K562 (cell line): Measurements from ENCODE around the gene FARP1.

Source experiments
- EP300 ChIP-seq: IDR thresholded peaks from 2 replicates; pipeline ENCODE4 v1.6.1; 2012; ENCODE audit warnings: low read length, improper control_type of control experiment
- EZH2 ChIP-seq: IDR thresholded peaks from 2 replicates; pipeline ENCODE4 v1.6.1; 2012; ENCODE audit warnings: low read depth, mild to moderate bottlenecking, inconsistent platforms, low read length, borderline replicate concordance
- HDAC2 ChIP-seq: fragments of 450-650 bp; IDR thresholded peaks from 2 replicates; pipeline ENCODE4 v1.6.1; 2016; ENCODE audit warnings: mild to moderate bottlenecking
- HIVEP1 ChIP-seq: fragments of 250-450 bp; sonication (Bioruptor Pico); IDR thresholded peaks from 2 replicates; pipeline ENCODE4 v1.4.0; 2020; ENCODE audit warnings: mild to moderate bottlenecking
- MYNN ChIP-seq, 2 experiments: sonication (generic); formaldehyde crosslinking in 1 of 2; IDR thresholded peaks; 2 replicates each; pipeline versions ENCODE4 v1.5.0 to v1.6.1; 2016 to 2020; ENCODE audit warnings: antibody characterized with exemption in 1 of 2, missing genetic modification reagents in 1 of 2
- POLR2AphosphoS5 ChIP-seq: IDR thresholded peaks from 2 replicates; pipeline ENCODE4 v1.6.1; 2011; ENCODE audit warnings: mild to moderate bottlenecking, low read depth, low read length, moderate library complexity; ENCODE audit not compliant: control insufficient read depth, insufficient read depth
- RCOR1 ChIP-seq, 2 experiments: IDR thresholded peaks; 2 replicates each; pipeline ENCODE4 v1.6.1; 2012; ENCODE audit warnings: low read depth in 2 of 2, low read length in 2 of 2, borderline replicate concordance in 1 of 2, improper control_type of control experiment in 1 of 2
- SETDB1 ChIP-seq: IDR thresholded peaks from one replicate; pipeline ENCODE4 v1.6.1; 2012; ENCODE audit warnings: low read length, control low read depth, inconsistent platforms
- TOE1 ChIP-seq, 2 experiments: fragments of 450-650 bp in 1 of 2; sonication (generic) in 1 of 2; formaldehyde crosslinking in 1 of 2; IDR thresholded peaks; 2 replicates each; pipeline versions ENCODE4 v1.7.1 to v1.8.0; 2016 to 2022; ENCODE audit warnings: borderline replicate concordance in 2 of 2, mild to moderate bottlenecking in 2 of 2, antibody characterized with exemption in 1 of 2, inconsistent platforms in 1 of 2, low read depth in 1 of 2, missing genetic modification reagents in 1 of 2, moderate library complexity in 1 of 2
- ZEB2 ChIP-seq: fragments of 450-650 bp; IDR thresholded peaks from 2 replicates; pipeline ENCODE4 v1.6.1; 2016
- TF ChIP-seq, protein P1 (sequence below): sonication (generic); formaldehyde crosslinking; IDR thresholded peaks from 2 replicates; pipeline ENCODE4 v1.9.0; 2022; ENCODE audit warnings: mild to moderate bottlenecking, missing genetic modification reagents
- TF ChIP-seq, protein P2 (sequence below), 3 experiments: IDR thresholded peaks in 2 of 3; conservative IDR thresholded peaks in 1 of 3; 2 replicates each; pipeline ENCODE4 v1.5.1; 2011 to 2012; ENCODE audit warnings: low read length in 3 of 3, mild to moderate bottlenecking in 3 of 3, control low read depth in 2 of 3, improper control_type of control experiment in 1 of 3, inconsistent platforms in 1 of 3, low read depth in 1 of 3, mixed read lengths in 1 of 3, moderate library complexity in 1 of 3; ENCODE audit not compliant: insufficient read depth in 2 of 3
- TF ChIP-seq, protein P3 (sequence below): fragments of 250-450 bp; sonication (Bioruptor Pico); IDR thresholded peaks from 2 replicates; pipeline ENCODE4 v1.5.0; 2021

DNA sequence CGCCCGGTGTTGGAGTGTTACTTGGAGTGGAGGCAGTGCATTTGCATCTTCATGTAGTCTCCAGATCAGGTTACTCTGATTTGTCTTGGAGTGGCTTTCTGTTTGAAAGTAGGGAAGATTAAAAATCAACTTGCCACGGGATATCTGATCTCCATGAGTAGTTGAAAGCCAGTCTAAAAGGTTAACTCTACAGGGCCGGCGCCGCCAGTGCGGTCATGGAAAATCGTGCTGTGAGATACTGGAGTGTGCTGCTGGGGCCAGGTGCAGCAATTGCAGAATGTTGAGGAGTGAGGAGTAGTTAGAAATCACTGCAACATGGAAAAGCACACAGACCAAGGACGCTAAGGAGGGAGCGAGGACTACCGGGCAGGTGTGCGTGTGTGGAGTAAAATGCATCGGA, 259.0 kb downstream of the FARP1 start:
- TF ChIP-seq, protein P1, sequence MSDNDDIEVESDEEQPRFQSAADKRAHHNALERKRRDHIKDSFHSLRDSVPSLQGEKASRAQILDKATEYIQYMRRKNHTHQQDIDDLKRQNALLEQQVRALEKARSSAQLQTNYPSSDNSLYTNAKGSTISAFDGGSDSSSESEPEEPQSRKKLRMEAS (CRISPR knock-in tag), result no peak
- TF ChIP-seq MYNN (IDR thresholded peaks at IDR 0.05) (no peak), MYNN (CRISPR knock-in tag; IDR thresholded peaks at IDR 0.05) (no peak), SETDB1 (no peak), ZEB2 (no peak), TOE1 (IDR thresholded peaks at IDR 0.05; ENCODE audit: borderline replicate concordance) (no peak), TOE1 (CRISPR knock-in tag; IDR thresholded peaks at IDR 0.05; ENCODE audit: borderline replicate concordance, low read depth) (no peak), EP300 (no peak), POLR2AphosphoS5 (no peak), EZH2 (no peak), HIVEP1 (CRISPR knock-in tag) (no peak), RCOR1 (IDR thresholded peaks at IDR 0.05; ENCODE audit: borderline replicate concordance in 1 of 2, low read depth in 2 of 2, low read length in 2 of 2) (no peak), HDAC2 (no peak)
- TF ChIP-seq, protein P2, sequence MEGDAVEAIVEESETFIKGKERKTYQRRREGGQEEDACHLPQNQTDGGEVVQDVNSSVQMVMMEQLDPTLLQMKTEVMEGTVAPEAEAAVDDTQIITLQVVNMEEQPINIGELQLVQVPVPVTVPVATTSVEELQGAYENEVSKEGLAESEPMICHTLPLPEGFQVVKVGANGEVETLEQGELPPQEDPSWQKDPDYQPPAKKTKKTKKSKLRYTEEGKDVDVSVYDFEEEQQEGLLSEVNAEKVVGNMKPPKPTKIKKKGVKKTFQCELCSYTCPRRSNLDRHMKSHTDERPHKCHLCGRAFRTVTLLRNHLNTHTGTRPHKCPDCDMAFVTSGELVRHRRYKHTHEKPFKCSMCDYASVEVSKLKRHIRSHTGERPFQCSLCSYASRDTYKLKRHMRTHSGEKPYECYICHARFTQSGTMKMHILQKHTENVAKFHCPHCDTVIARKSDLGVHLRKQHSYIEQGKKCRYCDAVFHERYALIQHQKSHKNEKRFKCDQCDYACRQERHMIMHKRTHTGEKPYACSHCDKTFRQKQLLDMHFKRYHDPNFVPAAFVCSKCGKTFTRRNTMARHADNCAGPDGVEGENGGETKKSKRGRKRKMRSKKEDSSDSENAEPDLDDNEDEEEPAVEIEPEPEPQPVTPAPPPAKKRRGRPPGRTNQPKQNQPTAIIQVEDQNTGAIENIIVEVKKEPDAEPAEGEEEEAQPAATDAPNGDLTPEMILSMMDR (IDR thresholded peaks at IDR 0.05 in 2 of 3, conservative IDR thresholded peaks at IDR 0.05 in 1 of 3; ENCODE audit: insufficient read depth in 2 of 3, low read depth in 1 of 3, low read length in 3 of 3), result no peak
- TF ChIP-seq, protein P3, sequence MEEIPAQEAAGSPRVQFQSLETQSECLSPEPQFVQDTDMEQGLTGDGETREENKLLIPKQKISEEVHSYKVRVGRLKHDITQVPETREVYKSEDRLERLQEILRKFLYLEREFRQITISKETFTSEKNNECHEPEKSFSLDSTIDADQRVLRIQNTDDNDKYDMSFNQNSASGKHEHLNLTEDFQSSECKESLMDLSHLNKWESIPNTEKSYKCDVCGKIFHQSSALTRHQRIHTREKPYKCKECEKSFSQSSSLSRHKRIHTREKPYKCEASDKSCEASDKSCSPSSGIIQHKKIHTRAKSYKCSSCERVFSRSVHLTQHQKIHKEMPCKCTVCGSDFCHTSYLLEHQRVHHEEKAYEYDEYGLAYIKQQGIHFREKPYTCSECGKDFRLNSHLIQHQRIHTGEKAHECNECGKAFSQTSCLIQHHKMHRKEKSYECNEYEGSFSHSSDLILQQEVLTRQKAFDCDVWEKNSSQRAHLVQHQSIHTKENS (CRISPR knock-in tag), result no peak
